H54 (cell line): ENCODE measurements around the gene TIMM22.

Experiments used
- DNase-seq: peaks from one replicate; pipeline ENCODE4 v3.0.0; 2011; ENCODE audit warnings: low spot score, mixed read lengths; ENCODE audit not compliant: insufficient read length
- FAIRE-seq: peaks from 3 replicates; lab custom pipeline; 2011; peaks lifted over from hg19 to GRCh38; lab: Jason Lieb, UNC
- POLR2A ChIP-seq: IDR thresholded peaks from 2 replicates; pipeline ENCODE4 v1.6.1; 2011; ENCODE audit warnings: low read depth, mild to moderate bottlenecking, low read length

The TIMM22 gene

DNA sequence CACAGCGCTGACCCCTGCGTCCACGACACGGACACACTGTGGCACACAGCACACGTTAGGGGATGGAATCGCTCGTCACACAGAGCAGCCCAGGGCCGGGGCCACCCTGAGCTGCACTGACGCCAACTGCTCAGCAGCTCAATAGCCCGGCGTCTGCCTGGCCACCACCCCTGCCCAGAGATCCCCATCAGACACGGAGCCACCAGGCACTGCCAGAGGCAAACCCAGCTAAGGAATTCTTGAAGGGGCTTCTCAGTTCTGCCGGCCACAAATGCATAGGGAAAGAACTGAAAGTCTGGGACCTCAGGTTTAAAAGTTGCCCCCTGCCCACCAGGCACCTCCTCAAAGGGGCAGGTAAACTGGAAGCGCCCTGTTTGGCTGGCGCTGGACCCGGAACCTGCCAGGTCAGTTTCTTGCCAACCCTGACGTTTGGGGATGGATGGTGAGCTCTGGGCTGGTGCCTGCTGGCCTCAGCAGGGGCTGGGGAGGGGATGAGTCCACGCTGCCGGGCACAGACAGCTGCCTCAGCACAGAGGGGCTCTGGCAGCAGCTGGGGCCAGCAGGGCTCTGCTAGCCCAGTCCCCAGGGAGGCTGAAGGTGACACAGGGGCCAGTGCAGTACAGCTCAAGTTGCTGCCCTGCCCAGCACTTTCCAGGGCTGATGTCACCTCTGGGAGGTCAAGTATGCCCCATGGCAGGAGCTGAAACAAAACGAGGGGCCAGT, 33.2 kb downstream of the TIMM22 start:
- no peak for FAIRE-seq
- DNase-seq, result no peak
- no peak for TF ChIP-seq POLR2A

DNA sequence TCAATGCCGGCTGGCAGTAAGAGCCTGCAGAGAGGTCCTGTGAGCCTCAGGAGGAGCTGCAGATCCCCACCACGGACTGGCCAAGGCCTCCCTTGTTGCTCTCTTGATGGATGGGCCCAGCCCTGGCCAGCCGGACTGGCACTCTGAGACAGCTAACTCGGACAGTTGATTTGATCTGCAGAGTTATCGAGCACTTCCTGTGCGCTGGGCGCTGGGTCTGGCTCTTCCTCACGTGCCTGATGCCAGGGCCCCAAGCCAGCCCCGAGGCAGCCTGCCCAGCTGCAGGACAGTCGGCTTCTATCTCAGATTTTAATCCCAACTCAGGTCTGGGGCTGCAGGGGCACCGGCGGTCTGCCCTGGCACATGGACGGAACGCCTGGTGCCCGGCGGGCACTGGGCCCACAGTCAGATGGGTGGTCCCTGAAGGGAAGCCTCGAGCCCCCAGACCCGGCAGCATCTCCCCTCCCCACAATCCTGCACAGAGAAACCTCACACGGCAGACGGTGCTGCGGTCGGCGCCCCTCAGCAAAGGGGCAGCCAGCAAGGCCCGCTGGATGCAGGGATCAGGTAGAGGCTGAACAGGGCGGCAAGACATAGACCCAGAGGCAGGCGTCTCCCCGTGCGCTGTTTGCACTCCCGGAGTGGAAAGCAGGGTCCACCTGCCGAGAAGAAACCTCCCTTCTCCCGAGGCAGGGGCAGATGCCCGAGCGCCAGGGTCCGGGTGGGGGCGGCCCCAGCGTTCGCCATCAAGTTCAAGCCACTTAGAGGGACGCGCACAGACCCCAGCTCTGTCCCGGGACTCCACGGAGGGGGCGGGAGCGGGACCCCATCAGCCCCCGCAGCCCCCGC, 34.0 kb downstream of the TIMM22 start:
- no peak for TF ChIP-seq POLR2A
- FAIRE-seq (no peak), DNase-seq (no peak)

DNA sequence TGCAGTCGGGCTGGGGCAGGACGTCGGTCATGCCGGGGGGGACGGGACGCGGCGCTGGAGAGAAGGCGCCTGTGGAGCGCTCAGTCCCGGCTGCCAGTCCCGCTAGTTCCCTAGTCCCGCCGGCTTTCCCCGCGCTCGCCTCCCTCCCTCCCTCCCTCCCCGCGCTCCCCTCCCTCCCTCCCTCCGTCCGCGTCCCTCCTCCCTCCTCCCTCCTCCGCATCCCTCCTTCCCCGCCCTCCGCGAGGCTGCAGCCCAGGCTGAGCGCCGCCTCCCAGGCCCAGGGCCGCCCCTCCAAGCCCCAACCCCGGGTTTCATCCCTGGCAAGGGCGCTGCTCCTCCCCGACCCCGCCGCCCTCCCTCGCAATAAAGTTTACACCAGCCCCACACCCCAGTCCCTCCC, 34.8 kb downstream of the TIMM22 start:
- no peak for DNase-seq
- FAIRE-seq, result no peak
- TF ChIP-seq POLR2A, result no peak

DNA sequence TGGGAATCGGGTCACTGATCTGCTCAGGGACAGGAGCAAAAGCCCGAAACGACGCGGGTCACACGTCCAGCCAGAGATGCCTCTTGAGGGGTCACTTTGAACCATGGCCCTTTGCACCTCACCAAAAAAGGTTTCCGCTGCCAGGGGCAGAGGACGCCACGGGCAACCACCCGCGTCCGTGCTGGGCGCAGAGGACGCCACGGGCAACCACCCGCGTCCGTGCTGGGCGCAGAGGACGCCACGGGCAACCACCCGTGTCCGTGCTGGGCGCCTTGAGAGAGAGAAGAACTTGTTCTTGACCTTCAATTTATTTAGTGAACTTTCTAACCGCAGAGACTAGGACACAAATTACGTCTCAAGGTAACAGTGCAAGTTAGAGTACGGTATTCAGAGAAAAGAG, 35.5 kb downstream of the TIMM22 start:
- no peak for TF ChIP-seq POLR2A
- DNase-seq, result no peak
- no peak for FAIRE-seq

DNA sequence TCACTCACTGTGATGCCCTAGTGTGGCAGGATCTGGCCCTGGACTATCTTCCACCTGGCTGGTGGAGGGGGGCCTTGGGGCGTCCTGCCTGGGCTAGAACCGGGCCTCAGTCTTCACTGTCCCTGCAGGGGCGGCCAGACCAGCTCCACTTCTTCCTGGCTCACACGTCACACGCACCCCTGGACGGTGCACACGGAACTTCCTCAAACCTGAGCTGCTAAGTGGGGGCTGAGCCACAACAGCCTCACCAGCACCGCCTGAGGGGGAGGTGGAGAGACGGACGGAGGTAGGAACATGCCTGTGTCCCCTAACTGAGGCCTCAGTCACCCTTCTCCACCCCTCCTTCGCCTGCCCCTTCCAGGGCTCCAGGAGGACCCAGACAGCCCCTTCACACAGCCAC, 36.6 kb downstream of the TIMM22 start:
- FAIRE-seq (no peak), DNase-seq (no peak)
- no peak for TF ChIP-seq POLR2A

DNA sequence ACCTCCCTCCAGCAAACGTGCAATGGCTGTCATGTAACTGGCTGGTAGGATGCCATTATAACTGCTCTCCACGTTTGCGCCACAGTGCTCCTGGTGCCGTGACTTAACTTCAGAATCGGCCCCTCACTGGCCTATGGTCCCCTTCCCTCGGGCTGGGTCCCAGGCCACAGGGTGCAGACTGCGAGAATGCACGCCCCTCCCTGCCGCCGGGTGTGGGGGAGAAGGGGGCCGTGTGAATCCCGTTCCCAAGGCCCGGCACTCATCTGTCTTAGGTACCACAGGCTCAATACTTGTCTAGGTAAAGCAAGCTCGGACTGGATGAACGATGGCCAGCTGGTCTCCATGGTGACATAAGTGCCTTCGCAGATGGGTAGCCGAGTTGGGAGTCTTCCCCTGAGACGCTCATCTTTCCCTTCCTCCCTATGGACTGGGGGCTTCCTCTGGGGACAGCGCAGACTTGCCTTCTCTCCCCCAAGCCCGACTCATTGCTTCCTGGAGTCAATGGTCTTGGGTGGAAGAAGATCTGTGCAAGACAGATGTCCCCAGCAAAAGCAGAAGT, 37.8 kb downstream of the TIMM22 start:
- no peak for TF ChIP-seq POLR2A
- FAIRE-seq (no peak), DNase-seq (no peak)

DNA sequence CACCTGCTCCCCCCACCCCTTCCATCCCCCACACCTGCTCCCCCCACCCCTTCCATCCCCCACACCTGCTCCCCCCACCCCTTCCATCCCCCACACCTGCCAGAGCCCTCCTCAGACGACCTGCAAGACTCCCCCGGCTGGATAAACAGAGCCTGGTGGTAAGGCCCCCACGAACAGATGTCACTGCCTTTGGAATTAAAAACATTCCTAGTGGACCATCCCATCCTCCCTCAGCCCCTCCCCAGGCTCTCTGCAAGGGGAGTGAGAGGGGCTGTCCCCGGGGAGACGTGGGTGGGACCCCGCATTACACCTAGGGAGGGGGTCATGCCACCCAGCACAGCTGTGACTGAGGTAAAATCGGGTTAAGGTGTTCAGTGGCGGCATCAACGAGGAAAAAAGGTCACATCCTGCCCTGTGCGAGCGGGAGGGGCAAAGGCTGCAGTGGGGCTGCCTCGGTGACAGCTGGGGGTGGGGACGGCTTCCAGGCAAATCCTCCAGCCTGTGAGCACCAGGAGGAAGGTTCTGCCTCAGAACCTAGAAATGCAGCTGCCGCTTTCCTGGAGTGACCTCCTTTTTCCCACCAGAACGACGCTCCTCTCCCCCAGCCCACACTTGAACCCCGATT, 38.7 kb downstream of the TIMM22 start:
- no peak for FAIRE-seq
- no peak for TF ChIP-seq POLR2A
- DNase-seq, result no peak

DNA sequence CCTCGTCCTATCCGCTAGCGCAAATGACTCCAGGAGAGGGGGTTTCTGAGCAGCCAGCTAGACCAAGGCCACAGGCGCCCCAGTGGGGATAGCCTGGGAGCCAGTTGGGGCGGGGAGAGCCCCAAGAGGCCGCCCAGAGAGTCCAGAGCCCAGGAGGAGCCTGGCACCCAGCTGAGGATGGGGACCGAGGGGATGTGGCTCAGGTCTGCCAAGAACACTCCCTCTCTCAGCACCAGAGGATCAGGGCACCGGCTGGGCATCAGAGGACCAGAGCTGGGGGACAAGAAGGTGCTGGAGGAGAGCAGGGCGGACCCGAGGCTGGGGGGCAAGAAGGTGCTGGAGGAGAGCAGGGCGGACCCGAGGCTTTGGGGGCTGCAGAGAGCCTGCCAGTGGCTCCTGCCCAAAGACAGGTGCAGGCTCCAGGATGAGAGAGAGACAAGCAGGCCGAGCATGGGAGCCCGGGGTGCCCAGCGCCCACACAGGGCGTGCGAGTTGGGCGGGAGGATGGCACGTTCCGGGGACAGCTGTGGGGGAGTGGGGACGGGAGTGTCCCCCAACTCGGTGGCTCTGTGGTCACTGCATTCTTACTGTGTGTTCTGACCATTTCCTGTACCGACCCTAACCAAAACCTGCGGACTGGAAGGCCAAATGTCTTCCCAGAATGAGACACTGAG, 39.4 kb downstream of the TIMM22 start:
- FAIRE-seq (no peak), DNase-seq (no peak)
- TF ChIP-seq POLR2A, result no peak

DNA sequence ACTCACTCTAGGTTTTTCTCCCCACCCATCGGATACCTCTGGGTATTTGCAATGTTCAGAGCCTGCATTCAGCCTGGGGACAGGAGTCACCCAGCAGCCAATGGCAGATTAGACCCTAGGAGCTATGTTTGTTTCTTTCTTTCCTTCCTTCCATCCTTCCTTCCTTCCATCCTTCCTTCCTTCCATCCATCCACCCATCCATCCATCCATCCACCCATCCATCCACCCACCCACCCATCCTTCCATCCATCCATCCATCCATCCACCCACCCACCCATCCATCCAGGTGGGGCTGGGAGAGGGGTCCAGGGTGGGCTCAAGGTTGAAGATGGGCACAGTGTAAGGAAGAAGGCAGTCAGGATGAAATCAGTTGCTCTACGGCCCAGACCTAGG, 39.9 kb downstream of the TIMM22 start:
- no peak for TF ChIP-seq POLR2A
- DNase-seq (no peak), FAIRE-seq (no peak)

DNA sequence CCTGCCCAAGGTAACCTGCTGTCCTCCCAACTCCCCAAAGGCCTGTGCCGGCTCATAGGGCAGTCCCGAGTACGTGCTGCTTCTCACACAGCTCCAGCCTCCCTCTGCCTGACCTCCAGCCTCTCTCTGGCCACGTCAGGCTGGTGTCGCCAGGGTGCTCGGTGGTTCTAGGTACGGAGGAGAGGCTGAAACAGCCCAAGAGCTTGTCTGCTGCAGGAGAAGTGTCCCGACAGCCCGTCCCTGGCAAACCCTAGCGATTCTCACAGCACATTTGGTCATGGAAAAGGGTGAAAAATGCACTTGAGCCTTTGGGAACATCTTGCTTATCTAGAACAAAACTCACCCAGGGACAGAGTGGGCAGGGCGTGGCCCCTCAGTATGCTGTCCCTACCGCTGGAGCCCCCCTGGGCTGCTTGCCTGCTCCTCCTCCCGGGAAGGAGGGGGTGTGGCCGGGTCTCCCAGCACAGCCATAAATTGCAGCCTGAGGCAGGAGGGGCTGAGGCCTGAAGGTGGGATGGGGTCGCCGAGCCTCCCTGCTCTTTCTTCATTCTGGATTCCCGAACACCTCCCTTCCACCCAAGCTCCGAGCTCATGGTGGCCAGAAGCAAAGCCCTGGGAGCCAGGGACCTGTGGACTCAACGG, 40.4 kb downstream of the TIMM22 start:
- DNase-seq (no peak), FAIRE-seq (no peak)
- TF ChIP-seq POLR2A, result no peak

DNA sequence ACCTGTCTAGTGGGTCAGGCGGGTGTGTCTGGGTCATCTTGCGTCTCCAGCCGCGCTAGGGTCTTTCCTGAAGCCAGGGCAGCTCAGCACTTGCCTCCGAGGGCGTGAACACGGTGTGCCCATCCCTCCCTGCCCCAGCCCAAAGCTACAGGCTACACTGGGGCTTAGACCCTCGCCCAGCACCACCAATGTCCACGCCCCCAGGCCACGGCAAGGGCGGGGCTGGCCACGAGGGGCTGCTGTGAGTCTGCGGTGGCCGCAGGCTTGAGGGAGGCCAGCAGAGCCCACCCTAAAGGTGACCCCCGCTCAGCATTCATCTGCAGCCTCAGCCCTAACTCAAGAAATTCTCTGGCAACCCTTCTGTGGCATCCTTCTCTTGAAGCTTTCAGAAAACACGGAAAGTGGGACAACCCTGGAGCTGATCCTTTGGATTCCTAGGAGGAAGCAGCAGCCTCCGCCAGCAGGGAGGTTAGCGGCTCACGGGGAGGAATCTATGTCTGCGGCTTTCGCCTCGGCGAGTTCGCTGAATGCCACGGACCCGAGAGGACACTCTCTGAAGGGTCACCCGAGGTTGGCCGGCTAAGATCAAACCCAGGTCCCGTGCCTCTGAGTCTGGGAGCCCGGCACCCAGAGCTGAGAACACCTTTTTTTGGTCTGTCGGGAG, 41.7 kb downstream of the TIMM22 start:
- TF ChIP-seq POLR2A, result no peak
- no peak for FAIRE-seq
- DNase-seq, result no peak

DNA sequence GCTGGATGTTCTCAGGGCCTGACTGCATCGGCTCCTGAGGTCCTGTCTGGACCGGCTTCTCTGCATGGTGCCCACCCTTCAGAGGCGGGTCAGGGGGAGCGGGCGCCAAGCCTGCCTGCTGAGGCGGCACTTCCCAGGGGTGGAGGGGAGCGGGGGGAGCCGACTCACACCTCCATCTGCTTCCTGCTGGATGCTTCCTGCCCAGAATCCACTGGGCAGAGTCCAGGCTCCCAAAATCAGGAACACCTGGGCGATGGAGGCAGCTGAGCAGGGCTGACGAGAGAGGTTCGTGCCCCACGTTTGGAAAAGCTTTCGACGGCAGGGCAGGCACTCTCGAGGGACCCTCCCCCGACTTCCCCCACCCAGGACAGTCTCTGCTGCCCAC, 42.2 kb downstream of the TIMM22 start:
- TF ChIP-seq POLR2A, result no peak
- FAIRE-seq, result no peak
- no peak for DNase-seq

DNA sequence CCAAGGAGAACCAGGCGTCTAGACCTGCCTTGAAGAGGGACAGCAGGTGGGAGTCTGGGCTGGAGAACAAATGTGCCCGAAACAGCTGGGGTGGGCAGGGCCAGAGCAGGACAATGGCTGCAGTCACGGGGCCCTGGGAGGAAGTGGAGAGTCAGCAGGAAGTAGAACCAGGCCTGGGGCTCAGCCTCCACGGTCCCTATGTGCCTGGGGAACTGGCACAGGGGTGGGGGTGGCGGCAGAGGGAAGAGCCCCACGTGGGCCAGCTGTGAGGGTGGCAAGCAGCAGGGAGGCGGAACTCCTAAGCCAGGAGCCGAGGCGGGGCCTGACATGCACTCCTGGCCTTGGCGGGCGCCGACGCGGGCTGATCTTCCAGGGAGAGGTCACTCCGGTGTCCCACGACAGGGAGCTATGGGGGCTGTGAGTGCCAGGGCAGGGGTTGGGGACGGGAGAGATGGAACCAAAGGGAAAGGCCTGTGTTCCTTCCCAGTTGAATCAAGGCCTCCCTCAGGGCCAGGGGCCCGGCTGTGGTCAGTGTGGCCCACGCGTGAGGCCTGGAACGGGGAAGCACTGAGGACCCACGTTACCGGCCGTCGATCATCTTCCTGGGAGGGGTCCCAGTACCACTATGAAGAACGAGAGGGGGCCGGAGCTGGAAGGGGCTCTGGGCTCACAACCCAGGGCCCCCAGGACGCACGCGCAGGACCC, 42.7 kb downstream of the TIMM22 start:
- TF ChIP-seq POLR2A, result no peak
- FAIRE-seq (no peak), DNase-seq (no peak)
